Measurements from ENCODE around the gene CANT1. TPM values are rescaled to one million over a fixed set of nuclear protein-coding genes. Genes with fewer than 3 reads are reported as not detected.

The CANT1 gene
- total RNA-seq, 2 donors from 2014 or later, result 247 to 390 TPM

DNA sequence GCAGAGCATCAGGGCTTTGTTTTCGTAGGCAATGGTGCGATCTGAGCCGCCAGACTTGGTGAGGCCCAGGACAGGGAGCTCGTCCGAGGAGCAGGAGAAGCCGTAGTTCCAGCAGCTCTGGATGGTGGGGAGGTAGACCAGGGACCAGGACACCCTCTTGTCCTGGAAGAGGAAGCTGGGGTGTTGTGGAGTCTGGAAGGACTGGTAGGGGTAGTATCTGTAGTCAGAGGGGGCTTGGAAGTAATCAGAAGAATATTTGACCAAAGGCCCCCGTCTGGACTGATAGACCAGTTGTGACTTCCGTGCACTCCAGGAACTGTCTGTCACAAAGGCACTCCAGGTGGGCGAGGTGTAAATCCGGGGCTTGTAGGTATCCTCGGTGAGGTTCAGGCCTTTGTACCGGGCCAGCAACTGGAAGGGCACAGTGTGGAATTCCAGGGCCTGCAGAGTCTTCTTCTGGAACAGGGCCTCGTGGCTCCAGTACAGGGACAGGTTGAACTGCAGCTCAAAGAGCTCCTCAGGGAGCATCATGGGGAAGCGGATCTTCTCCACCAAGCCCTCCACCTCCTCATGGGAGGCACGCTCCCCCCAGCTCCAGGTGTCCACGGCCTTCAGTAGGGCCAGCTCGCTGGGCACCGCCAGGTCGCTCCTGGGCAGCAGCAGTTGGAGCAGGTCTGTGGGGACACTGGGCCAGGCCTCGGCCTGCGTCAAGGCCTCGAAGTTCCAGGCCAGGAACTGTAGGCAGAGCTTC lies 37.6 kb downstream of the CANT1 start:
- Histone ChIP-seq H3K36me3 (no peaks in the 10 kb centered on the region), H3K4me1 (peaks cover 16% of the 10 kb centered on the region), H3K9ac (ENCODE audit: low read depth in 2 of 2, low read length in 2 of 2) (no peak overlapping the region), H3K4me3 (no peak overlapping the region), H3K27me3 (no peaks in the 10 kb centered on the region), H3K9me3 (no peaks in the 10 kb centered on the region), H3K27ac (no peak overlapping the region)
- DNase-seq, result no peak
- TF ChIP-seq, protein P1, sequence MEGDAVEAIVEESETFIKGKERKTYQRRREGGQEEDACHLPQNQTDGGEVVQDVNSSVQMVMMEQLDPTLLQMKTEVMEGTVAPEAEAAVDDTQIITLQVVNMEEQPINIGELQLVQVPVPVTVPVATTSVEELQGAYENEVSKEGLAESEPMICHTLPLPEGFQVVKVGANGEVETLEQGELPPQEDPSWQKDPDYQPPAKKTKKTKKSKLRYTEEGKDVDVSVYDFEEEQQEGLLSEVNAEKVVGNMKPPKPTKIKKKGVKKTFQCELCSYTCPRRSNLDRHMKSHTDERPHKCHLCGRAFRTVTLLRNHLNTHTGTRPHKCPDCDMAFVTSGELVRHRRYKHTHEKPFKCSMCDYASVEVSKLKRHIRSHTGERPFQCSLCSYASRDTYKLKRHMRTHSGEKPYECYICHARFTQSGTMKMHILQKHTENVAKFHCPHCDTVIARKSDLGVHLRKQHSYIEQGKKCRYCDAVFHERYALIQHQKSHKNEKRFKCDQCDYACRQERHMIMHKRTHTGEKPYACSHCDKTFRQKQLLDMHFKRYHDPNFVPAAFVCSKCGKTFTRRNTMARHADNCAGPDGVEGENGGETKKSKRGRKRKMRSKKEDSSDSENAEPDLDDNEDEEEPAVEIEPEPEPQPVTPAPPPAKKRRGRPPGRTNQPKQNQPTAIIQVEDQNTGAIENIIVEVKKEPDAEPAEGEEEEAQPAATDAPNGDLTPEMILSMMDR (IDR thresholded peaks at IDR 0.05), result no peak
- intact Hi-C loops (cut with DNase I), result loop anchor here (1.0 to 5.0 kb wide), 2 partner anchors 106 to 475 kb away; no protein-coding TSS in a partner anchor

DNA sequence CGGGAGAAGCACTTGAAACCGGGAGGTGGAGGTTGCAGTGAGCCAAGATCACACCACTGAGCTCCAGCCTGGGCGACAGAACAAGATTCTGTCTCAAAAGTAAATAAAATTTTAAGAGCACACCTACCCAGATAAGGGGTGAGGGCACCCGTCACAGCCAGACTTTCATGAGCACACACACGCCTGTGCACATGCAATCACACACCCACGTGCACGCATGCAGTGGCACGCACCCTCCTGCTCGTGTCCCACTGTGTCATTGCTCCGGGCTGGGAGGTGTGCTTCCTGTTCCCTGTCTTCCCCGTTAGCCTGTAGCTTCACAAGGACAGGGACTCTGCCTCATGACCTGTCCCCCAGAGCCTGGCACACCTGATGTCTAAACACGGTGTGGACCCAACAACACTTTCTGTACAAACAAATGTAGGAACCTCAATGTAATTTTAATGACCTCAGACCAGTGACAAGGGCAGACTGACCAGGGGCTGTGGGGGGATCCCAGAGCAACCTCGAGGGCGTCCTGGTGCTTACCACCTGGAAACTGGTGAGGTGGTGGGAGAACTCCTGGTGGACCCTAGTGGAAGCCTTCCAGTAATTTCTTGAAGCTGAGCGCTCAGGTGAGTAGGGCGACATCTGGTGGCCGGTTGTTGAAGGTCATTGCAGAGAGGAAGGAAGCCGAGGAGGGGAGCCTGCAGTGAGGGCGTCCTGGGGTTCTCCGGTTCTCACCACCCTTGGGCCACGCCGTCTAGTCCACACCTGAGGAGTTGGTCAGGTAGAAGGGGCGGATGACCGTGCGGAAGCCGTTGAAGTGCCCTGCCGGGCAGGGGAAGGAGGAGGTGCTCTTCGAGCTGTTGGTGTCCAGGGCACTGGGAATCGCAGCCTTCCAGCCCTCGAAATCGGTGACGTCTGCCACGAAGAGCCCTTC lies 38.5 kb downstream of the CANT1 start:
- intact Hi-C loops (cut with DNase I), result loop anchor here (1.0 to 5.0 kb wide), 2 partner anchors 105 to 474 kb away; no protein-coding TSS in a partner anchor
- H3K4me3 ChIP-seq, result no peak overlapping the region
- peak overlapping the region in 1 of 2 donors; percentile 22 for H3K9ac ChIP-seq (ENCODE audit: low read depth in 2 of 2, low read length in 2 of 2)
- no peaks in the 10 kb centered on the region for H3K27me3 ChIP-seq
- peak; percentile 87 for DNase-seq
- no peaks in the 10 kb centered on the region for H3K9me3 ChIP-seq
- no peaks in the 10 kb centered on the region for H3K36me3 ChIP-seq
- TF ChIP-seq, protein P1 (IDR thresholded peaks at IDR 0.05), result peak; percentile 84
- H3K4me1 ChIP-seq, result peaks cover 9% of the 10 kb centered on the region
- no peak overlapping the region for H3K27ac ChIP-seq

DNA sequence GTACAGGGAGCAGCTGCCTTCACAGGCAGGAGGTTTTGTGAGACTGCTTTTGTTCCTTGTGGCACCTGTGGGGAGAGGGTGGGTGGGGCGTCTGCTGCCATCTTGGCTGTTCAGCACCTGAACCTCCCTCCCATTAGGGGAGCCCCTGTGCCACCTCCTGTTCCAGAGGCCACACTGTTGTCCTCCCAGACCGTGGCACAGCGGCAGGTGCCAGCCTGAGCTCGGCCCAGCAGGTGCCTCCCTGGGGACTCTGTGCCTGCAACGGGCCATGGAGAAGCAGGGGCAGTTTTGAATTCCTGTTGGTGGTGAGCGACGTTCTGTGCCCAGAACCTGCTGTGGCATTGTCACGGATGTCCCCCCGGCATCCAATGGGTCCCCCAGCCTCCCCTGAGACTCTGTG lies 39.7 kb downstream of the CANT1 start:
- intact Hi-C loops (cut with DNase I), result loop anchor here (5.0 kb wide), 1 partner anchor 473 kb away; no protein-coding TSS in a partner anchor
- TF ChIP-seq, protein P1 (IDR thresholded peaks at IDR 0.05), result no peak
- H3K9ac ChIP-seq (ENCODE audit: low read depth in 2 of 2, low read length in 2 of 2), result no peak overlapping the region
- H3K27ac ChIP-seq, result no peak overlapping the region
- H3K36me3 ChIP-seq, result no peaks in the 10 kb centered on the region
- DNase-seq, result no peak
- H3K4me3 ChIP-seq, result no peak overlapping the region
- H3K4me1 ChIP-seq, result peaks cover 4% of the 10 kb centered on the region
- no peaks in the 10 kb centered on the region for H3K27me3 ChIP-seq
- H3K9me3 ChIP-seq, result no peaks in the 10 kb centered on the region

DNA sequence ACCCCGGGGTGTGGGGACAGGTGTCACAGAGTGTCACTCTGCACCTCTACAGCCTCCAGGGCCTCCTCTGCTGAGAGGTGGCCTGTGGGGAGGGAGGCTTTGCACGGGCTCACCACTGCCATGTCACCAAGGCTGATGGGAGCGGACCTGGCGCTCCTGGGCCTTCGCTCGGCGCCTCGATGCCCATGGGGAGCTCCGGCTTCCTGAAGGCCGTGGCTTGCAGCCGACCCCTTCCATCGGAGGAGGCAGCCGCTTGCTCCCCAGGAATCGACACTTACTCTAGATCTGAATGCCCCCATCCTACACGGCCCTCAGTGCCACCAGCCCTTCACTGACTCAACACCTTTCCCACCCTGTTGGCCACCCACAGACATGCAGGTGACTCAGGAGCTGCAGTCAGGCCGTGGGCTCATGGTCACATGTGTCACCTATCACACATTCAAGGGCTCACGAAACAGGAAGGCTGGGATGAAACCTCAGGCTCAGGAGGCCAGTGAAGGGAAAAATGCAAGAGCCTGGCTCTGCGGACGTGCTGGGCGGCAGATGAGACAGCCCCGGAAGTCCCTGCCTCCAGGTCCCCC lies 41.7 kb downstream of the CANT1 start:
- Histone ChIP-seq H3K9ac (ENCODE audit: low read depth in 2 of 2, low read length in 2 of 2) (no peak overlapping the region), H3K27ac (no peak overlapping the region), H3K36me3 (no peaks in the 10 kb centered on the region), H3K4me3 (no peak overlapping the region), H3K27me3 (no peaks in the 10 kb centered on the region), H3K9me3 (no peaks in the 10 kb centered on the region), H3K4me1 (peaks cover 4% of the 10 kb centered on the region)
- no peak for DNase-seq
- intact Hi-C loops (cut with DNase I), result no loop called here
- TF ChIP-seq, protein P1 (IDR thresholded peaks at IDR 0.05), result no peak

DNA sequence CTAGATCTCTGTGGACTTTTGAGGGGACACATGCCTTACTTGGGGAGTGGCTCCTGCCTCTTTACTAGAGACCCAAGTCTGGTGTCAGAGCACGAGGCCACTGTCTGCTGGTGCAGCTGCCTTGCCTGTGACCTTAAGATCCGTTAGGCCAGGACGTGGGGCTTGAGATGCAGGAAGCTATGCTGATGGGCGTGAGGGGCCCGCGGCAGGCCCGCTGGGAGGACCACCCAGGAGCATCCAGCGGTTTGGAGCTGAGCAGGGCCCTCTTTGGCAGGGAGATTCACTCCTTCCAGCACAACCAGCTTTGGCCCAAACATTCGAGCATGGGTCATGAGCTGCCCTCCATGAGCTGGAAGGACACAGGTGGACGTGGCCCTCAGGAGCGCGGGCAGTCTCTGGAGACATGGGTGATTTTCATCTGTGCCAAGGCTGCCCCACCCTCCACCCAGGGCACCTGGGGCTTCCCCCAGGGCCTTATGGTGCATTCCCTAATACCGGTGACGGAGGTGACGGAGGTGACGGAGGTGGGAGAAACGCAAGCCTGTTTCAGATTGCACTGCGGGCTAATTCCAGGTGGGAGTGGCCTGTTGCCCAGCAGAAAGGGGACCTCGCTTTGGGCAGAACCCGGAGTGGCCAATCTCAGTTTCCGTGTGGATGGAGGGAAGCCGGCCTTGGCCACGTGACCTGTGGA lies 42.5 kb downstream of the CANT1 start:
- H3K27ac ChIP-seq, result no peak overlapping the region
- no peak for DNase-seq
- no peaks in the 10 kb centered on the region for H3K36me3 ChIP-seq
- H3K4me3 ChIP-seq, result no peak overlapping the region
- no peaks in the 10 kb centered on the region for H3K9me3 ChIP-seq
- intact Hi-C loops (cut with DNase I), result no loop called here
- TF ChIP-seq, protein P1 (IDR thresholded peaks at IDR 0.05), result no peak
- H3K9ac ChIP-seq (ENCODE audit: low read depth in 2 of 2, low read length in 2 of 2), result no peak overlapping the region
- no peaks in the 10 kb centered on the region for H3K27me3 ChIP-seq
- peaks cover 4% of the 10 kb centered on the region for H3K4me1 ChIP-seq
